IPS-NIHi7 (cell line): Measurements from ENCODE around the gene EIF4G1.

Experiments
- DNase-seq: peaks from one replicate; pipeline ENCODE4 v3.0.0; 2012; ENCODE audit warnings: mixed read lengths; ENCODE audit errors: extremely low spot score

The EIF4G1 gene

DNA sequence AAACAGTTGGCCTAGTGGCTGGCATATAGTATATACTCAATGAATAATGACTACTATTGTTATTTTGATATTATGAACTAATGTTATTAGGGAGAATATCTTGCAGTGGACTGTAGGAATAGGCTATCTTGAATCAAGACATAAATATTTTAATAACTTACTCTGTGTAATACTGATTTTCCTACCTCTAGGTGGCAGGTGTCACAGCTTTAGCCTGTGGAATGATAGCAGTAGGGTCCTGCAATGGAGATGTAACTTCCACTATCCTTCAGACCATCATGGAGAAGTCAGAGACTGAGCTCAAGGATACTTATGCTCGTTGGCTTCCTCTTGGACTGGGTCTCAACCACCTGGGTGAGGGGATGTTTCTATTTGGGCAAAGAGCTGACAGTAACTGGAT lies 8.8 kb upstream of the EIF4G1 start:
- DNase-seq, result no peak

DNA sequence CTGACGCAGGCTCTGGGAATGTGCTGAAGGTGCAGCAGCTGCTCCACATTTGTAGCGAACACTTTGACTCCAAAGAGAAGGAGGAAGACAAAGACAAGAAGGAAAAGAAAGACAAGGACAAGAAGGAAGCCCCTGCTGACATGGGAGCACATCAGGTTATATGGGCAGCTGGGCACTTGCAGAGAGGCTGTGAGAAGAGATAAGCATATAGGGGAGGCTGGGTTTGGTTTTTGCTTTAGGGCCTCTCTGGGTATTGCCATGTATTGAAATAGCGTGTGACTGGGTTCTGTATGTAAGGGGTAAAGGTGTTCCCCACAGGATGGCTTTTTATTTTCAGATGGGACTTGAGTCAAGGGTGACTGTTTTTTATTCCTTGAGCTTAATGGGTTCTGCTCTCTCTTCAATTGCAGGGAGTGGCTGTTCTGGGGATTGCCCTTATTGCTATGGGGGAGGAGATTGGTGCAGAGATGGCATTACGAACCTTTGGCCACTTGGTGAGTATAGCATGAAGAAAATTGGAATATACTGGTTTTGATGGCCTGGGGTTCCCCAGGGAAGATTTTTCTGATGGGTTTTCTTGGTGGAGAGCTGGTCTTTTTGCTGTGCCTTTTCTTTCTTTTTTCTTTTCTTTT lies 7.9 kb upstream of the EIF4G1 start:
- no peak for DNase-seq

DNA sequence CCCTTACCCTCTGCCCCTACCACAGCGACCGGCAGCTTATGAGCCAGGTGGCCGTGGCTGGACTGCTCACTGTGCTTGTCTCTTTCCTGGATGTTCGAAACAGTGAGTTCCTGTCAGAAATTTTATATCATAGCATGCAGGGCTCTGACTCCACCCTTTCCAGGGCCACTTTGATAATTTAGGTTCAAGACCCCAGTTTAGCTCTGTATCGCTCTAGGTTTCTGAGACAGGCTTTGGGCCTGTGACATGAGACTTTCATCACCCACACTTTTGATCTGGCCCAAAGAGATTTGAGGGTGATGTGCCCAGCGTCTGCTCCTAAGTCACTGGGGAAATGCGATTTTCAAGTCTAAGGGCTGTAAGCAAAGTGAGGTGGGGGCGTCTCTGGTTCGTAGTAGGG lies 6.5 kb upstream of the EIF4G1 start:
- DNase-seq, result no peak

DNA sequence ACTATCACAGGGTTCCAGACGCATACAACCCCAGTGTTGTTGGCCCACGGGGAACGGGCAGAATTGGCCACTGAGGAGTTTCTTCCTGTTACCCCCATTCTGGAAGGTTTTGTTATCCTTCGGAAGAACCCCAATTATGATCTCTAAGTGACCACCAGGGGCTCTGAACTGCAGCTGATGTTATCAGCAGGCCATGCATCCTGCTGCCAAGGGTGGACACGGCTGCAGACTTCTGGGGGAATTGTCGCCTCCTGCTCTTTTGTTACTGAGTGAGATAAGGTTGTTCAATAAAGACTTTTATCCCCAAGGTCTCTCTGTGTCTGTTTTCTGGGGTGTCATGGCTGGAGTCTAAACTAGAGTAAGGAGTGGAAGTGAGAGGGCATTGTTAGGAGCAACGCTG lies 5.7 kb upstream of the EIF4G1 start:
- no peak for DNase-seq

GRCh38 chr3:184311633-184312032 lies 2.8 kb upstream of the EIF4G1 start:
- DNase-seq, result no peak

GRCh38 chr3:184314700-184315542 lies 515 bp downstream of the EIF4G1 start:
- DNase-seq, result peak; percentile 57

DNA sequence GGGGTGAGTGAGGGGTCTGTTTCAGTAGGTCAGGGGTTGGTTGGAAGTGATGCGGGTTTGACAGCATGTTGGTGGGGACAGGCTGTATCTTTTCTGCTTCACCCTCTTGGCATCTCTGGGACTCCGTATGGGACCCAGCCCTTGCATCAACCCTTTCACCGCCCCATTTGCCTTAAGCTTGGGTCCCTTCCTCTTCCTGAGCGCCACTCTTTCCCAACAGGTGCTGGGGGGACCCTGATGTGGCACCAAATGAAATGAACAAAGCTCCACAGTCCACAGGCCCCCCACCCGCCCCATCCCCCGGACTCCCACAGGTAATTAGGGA lies 1.1 kb downstream of the EIF4G1 start:
- DNase-seq, result no peak

- DNase-seq, result no peak
Observed at GRCh38 chr3:184315871-184316661, 1.7 kb downstream of the EIF4G1 start.

DNA sequence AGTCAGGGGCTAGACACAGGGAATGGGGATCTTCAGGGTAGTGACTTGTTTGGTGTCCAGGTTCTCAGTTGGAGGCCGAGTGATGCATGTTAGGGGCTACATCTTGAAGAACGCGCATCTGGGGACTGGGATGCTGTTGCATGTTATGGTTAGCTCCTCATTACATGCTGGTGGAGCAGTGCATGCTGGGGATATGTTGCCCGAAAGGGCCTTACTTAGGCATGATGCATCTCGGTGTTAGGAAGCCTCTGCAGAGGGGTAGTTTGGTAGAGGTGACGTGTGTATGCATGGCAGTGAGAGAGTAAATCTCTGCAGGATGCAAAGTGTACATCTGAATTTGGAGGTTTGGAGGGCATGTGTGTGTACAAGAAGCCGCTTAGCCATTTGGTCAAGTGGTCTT lies 2.4 kb downstream of the EIF4G1 start:
- DNase-seq, result no peak

DNA sequence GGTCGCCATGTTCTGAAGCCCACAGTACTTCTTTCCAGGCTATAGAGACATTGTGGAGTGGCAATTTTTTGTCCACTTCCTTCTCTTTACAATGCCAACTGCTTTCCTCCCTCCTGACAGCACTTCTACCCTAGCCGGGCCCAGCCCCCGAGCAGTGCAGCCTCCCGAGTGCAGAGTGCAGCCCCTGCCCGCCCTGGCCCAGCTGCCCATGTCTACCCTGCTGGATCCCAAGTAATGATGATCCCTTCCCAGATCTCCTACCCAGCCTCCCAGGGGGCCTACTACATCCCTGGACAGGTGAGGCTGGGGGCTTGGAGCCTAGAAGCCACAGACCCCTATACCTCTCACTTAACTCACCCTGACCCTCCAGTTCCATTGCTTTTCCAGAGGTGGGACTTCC lies 2.8 kb downstream of the EIF4G1 start:
- DNase-seq, result no peak

DNA sequence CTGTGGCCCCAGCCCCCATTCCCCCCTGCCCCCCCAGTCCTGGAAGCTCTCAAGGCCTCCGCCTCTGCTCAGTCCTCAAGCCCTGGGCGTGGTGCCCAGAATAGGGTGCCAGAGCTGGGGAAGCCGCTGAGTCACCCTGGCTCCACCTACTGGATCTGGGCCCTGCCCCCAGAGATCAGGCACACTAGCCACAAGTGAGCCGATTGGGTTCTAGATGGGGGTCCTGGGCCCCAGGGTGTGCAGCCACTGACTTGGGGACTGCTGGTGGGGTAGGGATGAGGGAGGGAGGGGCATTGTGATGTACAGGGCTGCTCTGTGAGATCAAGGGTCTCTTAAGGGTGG lies 5.7 kb downstream of the EIF4G1 start:
- no peak for DNase-seq

GRCh38 chr3:184321666-184322065 lies 7.3 kb downstream of the EIF4G1 start:
- no peak for DNase-seq

DNA sequence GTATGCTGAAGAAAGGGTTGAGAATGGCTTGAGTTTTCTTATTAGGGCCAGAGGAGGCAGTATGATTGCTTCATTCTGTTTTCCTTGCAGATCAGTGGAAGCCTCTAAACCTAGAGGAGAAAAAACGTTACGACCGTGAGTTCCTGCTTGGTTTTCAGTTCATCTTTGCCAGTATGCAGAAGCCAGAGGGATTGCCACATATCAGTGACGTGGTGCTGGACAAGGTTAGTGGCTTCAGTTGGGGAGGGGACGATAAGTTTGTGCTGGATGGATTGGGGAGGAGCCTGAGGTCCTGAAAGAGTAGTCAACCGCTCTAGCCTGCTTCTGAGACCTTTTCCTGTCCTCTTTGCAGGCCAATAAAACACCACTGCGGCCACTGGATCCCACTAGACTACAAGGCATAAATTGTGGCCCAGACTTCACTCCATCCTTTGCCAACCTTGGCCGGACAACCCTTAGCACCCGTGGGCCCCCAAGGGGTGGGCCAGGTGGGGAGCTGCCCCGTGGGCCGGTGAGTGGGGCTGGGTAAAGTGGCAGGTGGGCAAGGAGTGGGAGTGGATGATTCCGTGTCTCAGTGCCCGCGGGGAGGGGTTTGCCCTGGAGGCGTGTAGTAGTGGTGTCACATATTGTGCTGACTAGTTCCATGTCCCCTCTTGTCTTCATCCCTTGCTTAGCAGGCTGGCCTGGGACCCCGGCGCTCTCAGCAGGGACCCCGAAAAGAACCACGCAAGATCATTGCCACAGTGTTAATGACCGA lies 8.5 kb downstream of the EIF4G1 start:
- no peak for DNase-seq

DNA sequence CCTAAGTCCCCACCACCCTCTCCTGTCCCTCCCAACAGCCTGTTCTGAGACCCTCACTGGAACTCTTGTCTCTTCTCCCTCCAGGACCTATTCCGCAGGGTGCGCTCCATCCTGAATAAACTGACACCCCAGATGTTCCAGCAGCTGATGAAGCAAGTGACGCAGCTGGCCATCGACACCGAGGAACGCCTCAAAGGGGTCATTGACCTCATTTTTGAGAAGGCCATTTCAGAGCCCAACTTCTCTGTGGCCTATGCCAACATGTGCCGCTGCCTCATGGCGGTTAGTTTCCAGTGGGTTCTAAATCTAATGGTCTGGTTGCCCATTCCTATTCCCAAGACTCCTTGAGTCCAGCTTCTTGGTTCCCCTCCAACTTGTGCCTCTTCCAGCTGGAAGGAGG lies 9.3 kb downstream of the EIF4G1 start:
- no peak for DNase-seq

DNA sequence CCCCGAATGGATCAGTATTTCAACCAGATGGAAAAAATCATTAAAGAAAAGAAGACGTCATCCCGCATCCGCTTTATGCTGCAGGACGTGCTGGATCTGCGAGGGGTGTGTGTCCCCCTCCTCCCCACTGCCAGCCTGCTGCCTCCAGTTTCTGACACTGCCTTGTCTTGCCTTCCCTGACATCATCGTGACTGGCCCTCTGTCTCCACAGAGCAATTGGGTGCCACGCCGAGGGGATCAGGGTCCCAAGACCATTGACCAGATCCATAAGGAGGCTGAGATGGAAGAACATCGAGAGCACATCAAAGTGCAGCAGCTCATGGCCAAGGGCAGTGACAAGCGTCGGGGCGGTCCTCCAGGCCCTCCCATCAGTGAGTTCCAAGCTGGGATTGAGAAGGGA lies 10.9 kb downstream of the EIF4G1 start:
- DNase-seq, result no peak

DNA sequence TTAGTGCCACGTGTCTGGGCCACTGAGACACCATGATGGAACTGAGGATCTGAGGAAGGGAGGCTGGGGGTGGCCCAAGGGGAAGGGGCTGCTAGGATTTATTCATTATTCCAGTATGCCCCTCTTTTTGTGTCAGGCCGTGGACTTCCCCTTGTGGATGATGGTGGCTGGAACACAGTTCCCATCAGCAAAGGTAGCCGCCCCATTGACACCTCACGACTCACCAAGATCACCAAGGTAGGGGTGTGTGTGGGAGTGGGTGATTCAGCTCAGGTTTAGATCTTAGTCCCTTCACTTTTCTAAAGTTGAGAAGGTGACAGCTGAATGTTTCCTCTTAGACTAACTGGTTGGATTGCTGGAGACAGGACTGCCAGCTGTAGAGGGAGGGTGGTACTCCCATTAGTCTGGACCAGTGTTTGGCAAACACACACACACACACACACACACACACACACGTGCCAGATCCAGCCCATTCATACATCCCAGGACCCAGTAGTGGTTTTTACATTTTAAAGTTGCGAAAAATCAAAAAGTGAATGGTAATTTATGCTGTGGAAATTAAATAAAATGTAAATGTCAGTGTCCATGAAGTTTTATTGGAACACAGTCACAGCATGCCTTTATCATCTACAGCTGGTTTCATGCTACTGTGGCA lies 11.4 kb downstream of the EIF4G1 start:
- no peak for DNase-seq

DNA sequence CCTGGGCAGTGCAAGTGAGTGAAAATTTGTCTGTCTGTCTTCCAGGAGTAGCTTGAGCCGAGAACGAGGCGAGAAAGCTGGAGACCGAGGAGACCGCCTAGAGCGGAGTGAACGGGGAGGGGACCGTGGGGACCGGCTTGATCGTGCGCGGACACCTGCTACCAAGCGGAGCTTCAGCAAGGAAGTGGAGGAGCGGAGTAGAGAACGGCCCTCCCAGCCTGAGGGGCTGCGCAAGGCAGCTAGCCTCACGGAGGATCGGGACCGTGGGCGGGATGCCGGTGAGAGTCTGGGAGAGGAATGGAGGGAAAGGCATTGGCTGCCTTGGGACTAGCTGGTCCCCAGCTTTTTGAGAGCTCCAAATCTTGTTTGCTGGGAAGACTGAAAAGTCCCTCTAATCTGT lies 12.8 kb downstream of the EIF4G1 start:
- no peak for DNase-seq

DNA sequence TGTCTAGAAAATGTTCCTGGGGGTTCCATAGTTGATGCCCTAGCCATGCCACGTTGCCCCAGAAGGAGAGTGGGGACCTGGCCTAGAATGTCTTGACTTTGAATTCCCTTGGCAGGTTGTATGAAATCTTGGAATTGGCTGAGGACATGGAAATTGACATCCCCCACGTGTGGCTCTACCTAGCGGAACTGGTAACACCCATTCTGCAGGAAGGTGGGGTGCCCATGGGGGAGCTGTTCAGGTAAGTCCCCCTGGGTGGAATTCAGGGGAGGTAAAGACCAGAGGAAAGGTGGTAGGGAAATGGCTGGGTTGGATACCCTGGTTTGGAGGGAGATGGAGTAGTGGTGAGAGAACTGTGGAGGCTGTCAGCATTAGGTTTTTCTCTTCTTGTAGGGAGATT lies 14.1 kb downstream of the EIF4G1 start:
- no peak for DNase-seq

DNA sequence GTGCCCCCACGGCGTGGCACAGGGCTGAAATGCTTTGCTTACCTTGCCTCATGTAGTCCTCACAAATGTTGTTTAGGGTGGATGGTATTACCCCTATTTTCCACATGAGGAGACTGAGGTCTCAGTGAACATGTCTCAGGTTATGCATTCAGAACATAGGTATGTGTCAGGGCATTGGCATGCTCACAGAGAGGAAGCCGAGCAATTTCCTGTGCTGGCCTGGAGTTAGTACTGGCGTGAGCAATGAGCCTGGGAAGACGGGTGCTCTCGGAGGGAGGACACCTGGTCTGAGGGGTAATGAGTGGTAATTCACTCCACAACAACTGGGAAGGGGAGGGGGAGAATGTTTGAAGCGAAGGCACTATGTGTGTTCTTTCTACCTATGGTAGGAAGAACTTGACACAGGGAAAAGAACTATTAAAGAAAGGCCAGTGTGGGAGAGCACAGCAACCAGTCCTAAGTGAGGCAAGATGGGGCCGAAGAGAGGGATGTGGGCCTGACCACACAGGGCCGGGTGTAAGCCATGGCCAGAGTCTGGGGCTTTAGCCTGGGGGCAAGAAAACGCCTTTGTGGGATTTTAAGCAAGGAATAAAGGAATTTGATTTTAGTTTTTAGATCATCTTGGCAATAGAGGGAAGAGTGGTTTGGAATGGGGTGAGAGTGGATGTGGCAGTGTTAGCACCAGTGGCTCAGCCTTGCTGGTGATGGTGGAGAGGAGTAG lies 18.1 kb downstream of the EIF4G1 start:
- DNase-seq, result no peak

- DNase-seq, result no peak
Observed at GRCh38 chr3:184333190-184333589, 18.8 kb downstream of the EIF4G1 start.

DNA sequence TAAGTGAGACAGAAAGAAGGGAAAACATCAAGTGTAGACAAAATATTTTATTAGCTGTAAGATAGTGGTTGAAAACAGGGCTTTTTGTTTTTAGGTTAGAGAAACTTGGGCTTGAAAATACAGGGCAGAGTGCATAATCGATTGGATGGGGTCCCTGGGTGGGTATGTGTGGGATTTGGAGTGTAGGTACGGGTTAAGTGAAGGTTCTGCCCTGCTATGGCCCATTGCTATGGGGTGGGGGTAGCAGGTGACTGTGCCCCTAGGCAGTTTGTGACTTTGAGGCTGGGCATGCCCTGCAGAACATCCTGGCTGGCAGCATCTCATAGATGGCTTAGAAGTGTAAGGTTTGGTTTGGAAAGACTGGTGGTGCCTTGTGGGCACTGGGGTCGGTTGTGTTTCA lies 19.3 kb downstream of the EIF4G1 start:
- no peak for DNase-seq
